Activated CD8-positive, alpha-beta memory T cell treated with anti-CD3 and anti-CD28 coated beads for 24 hours (primary cell): ENCODE measurements around the gene ARRDC4.
"Not testable (repeated sequence)": the region's sequence is repeated elsewhere in the genome, so short reads cannot be mapped to it uniquely, and the experiment has no call there.

Experiments
- DNase-seq: peaks from one replicate; pipeline ENCODE4 v3.0.0-alpha.2; 2020

Gene ARRDC4

GRCh38 chr15:97966924-97967620, 6.6 kb downstream of the ARRDC4 start:
- DNase-seq, result no peak

- DNase-seq, result no peak
Observed at GRCh38 chr15:97967881-97968280, 7.4 kb downstream of the ARRDC4 start.

- no peak for DNase-seq
Observed at GRCh38 chr15:97968380-97968779, 7.9 kb downstream of the ARRDC4 start.

DNA sequence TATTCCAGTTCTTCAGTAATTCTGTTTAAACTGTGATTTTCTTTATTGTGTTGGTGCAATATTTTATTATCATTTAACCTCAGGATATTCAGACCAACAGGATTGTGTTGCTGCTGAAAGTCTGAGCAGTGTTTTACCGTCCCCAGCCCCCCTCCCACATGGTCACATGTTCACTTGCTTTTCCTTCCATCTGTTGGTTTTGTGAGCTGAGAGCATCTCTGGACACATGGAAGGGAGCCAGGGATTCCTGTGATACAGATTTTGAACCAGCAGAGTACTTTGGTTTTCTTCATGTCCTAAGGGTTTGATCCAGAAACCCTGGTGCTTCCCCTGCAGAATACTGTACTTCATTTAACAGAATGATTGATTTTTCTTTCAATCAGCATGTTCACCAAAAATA, 11.9 kb downstream of the ARRDC4 start:
- DNase-seq, result no peak

DNA sequence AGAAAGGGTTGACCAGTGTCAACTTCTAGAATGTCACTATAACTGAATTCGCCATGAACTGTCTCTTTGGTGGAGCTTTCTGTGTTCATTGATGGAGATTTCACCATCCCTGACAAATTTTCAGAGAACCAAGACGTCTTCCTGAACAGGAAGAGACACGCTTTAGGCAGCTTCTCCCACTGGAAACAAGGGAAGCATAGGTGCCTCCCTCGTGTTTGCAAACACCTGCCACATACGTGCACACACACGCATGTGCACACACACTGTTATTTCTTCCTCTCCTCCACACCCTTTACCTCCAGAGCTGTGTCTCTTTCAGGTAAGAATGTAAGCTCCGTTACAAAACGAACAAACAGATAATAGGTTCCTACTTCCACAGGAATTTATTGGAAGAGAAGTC, 15.6 kb downstream of the ARRDC4 start:
- no peak for DNase-seq

DNA sequence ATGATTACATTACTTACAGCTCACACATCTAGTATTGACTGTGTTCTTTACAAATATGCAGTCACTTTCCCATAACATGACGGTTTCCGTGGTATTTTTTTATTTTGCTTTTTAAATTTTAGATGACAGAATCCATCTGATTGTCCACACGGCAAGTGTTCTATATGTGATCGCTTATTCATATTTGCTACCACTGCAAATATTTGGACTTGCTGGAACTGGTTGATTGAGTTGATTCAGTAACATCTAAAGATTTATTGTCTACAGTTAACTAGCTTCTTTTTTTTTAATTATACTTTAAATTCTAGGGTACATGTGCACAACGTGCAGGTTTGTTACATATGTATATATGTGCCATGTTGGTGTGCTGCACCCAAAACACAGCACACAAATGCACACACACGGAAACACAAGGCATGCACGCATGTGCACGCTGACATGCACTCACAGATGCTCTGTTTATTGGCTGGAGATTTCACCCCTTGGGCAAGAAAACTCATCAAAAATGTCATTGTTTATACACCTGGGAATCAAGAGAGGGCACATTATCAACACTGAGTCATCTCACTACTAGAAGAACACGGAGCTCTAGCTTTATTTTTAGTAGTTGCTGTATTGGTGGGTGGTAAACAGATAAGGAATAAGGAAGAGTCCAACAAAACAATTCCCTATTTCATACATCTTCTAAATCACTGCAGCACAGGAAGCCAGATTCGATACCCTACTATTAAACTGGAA, 16.4 kb downstream of the ARRDC4 start:
- no peak for DNase-seq

DNA sequence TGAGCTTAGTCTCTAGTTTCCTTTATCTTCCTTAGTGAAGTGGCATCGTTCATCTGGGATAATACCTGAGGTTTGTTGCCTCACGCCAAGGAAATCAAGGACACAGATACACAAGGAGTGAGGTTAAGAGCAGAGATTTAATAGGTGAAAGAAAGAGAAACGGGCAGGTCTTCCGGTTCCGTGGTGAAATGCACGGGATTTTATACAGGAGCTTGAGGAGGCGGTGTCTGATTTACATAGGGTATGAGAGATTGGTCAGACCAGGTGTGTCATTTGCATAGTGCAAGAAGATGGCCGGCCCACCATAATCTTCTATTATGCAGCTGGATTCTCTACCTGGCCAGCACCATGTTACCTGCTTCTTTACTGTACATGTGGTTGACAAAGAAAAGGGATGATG, 17.2 kb downstream of the ARRDC4 start:
- no peak for DNase-seq

DNA sequence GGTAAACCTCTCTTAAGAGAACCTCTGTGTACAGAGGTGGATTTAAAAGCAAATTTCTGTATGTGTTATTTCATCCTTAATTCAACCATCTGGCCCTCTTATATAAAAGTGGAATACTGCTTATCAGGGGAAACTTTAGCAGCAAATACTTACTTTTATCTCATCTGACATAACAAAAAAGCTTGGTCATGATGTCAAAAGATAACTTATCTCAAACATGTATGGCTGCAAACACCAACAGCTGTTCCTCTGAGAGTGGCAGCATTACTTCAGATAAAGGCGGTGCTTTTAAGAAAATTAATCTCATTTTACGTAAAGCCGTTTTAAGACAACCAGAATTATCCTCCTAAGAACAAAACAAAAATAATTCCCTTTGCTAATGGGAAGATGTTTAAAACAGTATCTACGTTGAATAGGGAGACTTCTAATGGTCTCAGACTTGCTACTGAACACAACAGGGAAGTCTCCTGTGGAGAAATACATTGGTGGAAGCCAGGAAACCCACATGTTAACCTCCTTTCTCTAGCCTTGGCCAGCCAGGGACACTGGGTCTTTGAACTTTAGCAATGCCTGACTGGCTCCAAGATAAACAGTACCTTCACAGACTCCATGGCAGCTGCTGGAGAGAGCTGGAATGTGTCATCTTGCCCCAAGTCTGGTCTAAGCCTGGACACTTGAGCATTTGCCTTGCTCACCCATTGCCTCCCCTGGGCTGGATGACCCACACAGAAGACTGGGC, 18.1 kb downstream of the ARRDC4 start:
- no peak for DNase-seq

- no peak for DNase-seq
Observed at GRCh38 chr15:97979140-97979520, 18.6 kb downstream of the ARRDC4 start.

DNA sequence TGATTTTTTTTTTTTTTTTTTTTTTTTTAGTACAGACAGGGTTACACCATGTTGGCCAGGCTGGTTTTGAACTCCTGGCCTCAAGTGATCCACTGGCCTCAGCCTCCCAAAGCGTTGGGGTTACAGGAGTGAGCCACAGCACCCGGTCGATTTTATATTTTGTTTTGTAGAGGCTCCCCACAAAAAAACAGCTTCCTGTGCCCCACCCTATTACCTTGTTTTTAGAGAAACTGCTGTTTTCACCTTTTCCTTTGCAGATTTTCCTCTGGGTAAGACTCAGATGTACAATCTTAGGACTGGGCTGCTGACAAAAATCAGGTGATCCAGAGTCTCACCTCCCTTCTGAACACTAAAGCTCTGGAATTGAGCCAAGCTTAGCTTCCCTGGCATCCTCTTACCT, 20.6 kb downstream of the ARRDC4 start:
- no peak for DNase-seq

DNA sequence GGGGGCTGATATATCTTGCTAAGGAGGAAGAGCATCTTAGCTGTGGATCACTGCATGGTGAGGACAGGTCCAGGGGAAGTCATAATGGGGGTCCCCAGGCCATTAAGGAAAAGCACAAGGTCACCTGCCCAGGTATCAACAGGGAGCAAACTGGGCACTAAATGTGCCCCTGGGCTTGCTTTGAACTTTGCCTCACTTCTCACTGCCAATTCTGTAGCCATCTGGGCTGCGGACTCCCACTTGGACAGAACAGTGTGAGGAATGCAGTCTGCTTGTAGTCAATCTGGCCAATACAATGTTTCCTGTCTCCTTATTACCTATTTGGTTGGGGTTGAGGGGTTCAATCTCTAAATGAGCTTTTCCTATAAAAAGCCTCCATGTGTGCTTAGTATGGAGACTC, 21.3 kb downstream of the ARRDC4 start:
- no peak for DNase-seq

DNA sequence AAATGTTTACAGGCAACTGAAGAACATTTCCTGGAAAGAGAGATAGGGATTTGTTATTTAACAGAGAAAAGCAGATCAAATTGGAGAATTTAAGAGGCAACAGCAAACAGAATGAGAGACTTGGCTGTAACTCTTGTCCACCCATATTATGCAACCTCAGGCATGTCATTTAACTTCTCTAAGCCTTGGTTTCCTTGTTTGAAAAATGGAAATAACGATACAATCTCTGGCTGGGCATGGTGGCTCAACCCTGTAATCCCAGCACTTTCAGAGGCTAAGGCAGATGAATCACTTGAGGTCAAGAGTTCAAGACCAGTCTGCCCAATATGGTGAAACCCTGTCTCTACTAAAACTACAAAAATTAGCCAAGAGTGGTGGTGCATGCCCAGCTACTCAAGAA, 23.7 kb downstream of the ARRDC4 start:
- DNase-seq, result no peak

GRCh38 chr15:97985979-97986378, 25.5 kb downstream of the ARRDC4 start:
- not testable (repeated sequence) for DNase-seq

DNA sequence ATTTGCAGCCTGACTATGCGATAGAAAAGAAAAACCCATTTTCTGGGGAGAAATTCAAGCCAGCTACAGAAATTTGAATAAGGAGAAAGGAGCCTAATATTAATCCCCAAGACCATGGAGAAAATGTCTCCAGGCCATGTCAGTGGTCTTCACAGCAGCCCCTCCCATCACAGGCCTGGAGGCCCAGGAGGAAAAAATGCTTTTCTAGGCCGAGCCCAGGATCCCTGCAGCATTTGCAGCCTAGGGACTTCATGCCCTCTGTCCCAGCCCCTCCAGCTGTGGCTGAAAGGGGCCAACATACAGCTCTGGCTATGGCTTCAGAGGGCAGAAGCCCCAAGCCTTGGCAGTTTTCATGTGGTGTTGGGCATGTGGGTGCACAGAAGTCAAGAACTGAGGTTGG, 26.3 kb downstream of the ARRDC4 start:
- DNase-seq, result no peak

DNA sequence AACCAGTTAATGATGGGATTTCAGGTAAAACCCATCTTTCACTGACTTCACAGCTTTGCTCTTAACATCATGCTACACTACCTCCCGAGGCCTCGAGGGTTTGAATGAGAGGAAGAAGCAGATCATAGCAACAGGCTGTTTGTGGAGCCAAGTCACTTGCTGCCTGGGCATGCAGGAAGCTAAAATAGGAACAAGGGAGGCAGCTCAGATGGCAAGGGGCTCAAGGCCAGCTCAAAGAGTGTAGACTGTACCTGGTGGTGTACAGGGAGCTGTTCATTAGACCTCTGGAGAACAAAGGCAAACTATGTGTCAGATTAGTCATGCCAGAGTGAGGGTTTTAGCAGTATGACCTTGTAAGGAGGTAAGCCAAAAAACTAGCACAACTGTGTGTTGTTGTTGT, 28.8 kb downstream of the ARRDC4 start:
- DNase-seq, result no peak

DNA sequence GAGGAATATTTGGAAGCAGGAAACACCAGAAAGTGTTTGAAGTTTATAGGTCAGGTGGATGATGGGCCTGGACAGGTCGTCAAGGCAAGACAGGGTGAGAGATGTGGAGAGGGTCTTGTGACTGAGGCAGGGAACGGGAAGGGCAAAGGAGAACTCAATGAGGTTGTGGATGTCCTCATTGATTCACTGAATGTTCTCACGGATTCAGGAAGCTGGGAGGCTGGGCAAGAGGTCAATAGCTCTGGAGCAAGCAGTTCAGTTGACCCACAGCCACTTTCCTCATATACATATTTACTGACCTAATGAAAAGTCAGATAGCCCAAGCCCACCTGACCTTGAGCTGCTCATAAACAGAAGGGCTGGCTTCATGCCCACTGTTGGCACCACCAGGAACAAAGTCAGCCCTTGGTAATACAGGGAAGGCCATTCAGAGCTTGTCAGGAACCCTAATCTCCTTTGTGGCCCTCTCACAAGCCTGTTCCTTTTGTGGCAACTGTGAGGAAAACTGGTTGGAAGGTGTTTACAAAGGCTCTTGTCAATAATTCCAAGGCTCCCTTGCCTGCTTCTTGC, 31.6 kb downstream of the ARRDC4 start:
- no peak for DNase-seq

DNA sequence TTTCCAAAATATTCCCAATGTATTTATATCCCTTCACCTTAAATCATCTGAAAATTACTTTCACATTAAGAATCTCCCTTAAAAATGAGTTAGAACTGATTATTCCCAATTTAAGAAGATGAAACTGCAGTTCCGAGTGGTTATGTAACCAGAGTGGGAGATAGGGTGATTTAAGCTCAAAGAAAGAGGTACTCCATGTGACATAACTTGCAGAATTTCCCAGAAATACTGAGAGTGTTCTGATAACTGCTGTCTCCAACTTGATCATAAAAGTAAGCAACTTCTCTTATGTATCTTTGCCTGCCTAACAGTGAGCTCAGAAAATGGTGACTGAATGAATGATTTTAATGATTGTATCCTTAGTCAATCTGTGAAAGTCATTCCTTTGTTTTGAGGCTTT, 32.3 kb downstream of the ARRDC4 start:
- DNase-seq, result no peak

GRCh38 chr15:97993310-97993738, 32.8 kb downstream of the ARRDC4 start:
- no peak for DNase-seq

- DNase-seq, result no peak
Observed at GRCh38 chr15:97994236-97994635, 33.7 kb downstream of the ARRDC4 start.

GRCh38 chr15:97995192-97995591, 34.7 kb downstream of the ARRDC4 start:
- no peak for DNase-seq

DNA sequence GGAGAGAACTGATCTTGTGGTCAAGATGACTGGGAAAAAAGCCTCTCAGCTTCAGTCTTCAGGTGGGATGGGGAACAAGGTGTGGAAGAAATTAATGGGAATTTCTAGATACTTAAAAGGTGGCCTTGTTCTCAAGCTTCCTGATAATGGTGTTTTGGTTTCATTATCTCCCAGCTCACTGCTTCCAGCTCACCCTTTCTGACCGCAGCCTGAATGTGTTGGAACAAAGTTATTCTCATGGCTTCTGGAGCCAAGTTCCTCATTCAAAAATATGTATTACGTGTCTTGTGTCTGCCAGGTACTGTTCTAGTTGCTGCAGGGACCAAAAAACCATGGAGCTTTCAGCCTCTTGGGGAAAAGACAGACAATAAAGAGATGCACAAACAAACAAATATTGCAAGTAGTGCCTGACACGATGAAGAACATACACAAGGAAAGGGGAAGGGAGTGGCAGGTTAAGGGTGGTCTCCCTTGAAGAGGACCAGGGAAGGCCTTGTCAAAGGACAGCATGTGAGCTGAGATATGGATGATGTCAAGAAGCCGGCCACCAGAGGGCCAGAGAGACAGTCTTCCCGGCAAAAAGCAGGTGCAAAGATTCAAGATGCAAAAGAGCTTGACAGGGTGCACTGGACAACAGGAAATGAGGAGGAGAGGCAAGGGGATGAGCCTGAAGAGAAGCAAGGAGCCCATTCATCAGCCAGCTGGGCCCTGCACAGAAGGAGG, 35.5 kb downstream of the ARRDC4 start:
- no peak for DNase-seq

- no peak for DNase-seq
Observed at GRCh38 chr15:97998307-97999071, 38.0 kb downstream of the ARRDC4 start.
